Measurements from ENCODE around the gene TSEN2.
"Not testable (repeated sequence)": the region's sequence is repeated elsewhere in the genome, so short reads cannot be mapped to it uniquely, and the experiment has no call there.

Gene TSEN2

GRCh38 chr3:12452361-12453330, 31.6 kb upstream of the TSEN2 start:
- DNase-seq, result no peak

GRCh38 chr3:12454076-12454815, 30.0 kb upstream of the TSEN2 start:
- peak; percentile 25 to 29 for DNase-seq

DNA sequence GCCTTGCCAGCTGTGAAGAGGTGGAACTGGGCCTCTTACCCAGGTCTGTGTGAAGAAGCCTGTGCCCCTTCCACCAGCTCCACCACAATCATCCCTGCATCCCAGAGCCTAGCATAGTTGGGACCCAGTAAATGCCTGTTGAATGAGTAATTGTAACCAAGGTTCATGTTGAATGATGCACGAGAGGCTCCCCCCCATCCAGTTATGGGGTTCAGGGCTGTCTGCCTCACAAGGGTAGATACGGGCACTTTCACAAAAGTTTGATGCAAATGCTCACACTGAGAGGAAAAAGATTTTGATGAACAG, 29.5 kb upstream of the TSEN2 start:
- no peak for DNase-seq

- DNase-seq, result no peak
Measured at GRCh38 chr3:12455740-12456139, 28.5 kb upstream of the TSEN2 start.

DNA sequence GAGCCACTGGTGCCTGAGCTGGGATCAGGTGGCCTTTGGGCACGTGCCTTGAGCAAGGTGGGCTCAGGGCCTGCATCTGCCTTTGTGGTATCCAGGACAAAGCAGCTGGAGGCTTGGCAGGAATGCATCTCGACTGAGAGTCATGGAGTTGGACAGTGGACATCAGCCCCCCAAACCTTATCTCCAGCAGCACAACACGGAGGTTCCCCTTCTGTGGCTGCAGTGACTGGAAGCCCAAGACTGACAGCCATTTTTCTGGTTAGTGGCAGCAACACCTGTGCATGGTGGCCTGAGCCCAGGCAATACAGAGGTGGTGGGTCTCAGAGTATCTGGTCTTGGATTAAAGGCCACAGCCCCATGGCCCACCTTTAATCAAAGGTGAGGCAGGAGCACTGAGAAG, 27.8 kb upstream of the TSEN2 start:
- no peak for DNase-seq

GRCh38 chr3:12457380-12457779, 26.9 kb upstream of the TSEN2 start:
- DNase-seq, result not testable (repeated sequence)

DNA sequence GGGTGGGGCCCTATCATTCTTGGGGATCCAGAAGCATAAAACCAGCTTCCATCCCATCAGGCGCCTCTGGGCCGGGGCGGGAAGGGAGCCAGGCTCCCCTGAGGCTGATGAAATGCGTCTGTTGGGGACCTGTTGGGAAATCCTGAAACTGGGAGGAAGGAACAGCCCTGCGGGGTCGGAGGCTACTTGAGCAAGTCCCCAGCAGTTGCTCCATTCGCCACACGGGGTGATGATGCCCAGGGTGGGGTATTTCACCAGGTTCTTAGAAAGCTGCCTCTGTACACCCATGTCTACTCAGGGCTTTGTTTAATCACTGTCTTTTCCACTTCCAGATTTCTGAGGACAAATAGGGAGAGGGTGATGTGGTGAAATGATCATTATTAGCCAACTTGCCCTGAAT, 25.4 kb upstream of the TSEN2 start:
- DNase-seq, result peak; percentile 94 to 97

DNA sequence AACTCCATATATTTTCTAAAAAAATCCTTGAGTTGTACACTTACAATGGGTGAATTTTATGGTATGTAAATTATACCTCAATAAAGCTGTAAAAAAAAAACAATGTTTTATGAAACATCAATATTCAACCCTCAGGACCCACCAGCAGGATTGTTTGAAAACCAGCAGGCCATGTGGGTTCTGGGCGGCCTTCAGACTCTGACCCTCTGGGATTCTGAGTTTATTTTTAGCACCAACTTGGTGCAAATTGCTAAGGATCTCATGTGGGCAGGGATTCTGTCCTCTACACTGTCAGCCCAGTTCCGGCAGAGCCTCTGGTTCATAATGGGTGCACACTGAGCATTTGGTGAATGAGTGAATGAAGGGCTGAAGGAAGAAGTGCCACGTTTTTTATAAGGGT, 24.2 kb upstream of the TSEN2 start:
- DNase-seq, result no peak

GRCh38 chr3:12461097-12461649, 23.1 kb upstream of the TSEN2 start:
- no peak for DNase-seq

DNA sequence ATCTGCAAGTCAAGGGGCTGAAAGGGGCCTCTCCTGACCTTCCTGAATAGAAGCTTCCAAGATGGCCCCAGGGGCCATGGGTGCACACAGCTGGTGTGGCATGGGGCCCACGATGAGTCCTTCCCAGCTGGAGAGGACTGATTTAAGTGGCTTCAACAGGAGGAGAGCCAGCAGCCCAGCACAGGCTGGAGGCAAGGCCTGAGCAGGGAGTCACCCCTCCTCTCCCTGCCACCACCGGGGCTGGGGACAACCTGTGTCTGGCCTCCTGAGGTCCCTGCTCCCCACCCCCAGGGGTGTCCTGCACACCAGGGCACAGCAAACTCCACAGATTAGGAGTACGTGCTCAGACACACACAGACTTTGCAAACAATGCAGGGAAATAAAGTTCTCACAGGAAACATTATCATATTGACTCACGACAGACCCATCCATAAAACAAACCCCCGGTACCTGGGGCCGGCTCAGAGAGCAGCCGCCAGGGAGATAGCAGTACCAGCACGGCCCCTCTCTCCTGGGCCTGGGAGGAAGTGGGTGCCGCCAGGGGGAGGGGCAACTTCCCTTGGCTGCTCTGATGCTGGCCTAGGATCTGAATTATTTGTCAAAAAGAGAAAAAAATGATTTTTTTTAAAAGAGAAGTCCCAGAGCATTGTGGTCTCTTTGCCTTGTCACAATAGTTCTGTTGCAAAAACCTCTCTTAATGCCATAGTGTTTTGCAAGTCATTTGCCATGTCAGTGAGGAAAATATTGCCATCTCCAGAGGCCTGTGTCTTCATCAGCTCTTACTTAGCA, 21.9 kb upstream of the TSEN2 start:
- DNase-seq, result peak; percentile 59 to 61

DNA sequence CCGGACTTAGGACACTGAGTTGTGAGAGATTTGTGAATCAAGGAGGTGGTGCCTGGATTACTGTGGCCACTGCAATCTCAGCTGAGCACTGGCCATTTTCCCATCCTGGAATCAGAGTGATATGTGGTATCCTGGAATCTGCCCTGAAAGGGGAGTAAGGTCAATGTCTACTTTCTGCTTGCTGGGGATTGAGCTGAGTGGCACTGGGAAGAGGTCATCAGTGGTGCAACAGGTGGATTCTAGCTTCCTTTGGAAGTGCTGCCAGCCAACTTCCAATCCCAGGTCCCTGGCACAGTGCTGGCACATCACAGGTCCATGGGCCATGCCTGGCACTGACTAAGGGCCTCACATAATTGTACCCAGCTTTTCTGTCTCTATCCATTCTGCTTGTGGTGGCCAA, 20.6 kb upstream of the TSEN2 start:
- DNase-seq, result no peak

GRCh38 chr3:12464181-12464580, 20.1 kb upstream of the TSEN2 start:
- no peak for DNase-seq

DNA sequence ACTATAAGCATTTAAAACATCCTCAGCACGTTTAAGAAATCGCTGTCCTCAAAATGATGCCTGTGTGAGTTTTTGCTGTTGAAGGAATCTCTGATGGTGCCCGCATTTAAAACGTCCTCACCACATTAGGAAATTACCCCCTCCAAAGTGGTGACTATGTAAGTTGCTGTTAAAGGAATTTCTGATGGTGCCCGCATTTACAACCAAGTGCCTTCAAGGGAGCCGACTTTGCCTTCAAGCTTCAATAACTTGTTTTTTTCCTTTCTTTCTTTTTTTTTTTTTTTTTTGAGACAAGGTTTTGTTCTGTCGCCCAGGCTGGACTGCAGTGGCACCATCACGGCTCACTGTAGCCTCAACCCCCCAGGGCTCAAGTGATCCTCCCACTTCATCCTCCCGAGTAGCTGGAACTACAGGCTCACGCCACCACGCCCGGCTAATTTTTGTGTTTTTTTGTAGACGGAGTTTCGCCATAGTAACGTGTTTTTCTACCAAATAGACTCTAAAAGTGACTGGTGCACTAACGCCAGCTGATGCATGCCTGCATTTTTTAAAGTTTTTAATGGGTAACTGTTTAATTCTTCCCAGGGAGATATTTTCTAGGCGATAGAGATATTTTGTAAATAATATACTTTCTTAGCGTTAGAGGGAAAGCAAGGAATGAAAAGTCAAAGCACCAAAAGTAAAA, 19.0 kb upstream of the TSEN2 start:
- no peak for DNase-seq

- DNase-seq, result no peak
Measured at GRCh38 chr3:12465836-12466225, 18.4 kb upstream of the TSEN2 start.

DNA sequence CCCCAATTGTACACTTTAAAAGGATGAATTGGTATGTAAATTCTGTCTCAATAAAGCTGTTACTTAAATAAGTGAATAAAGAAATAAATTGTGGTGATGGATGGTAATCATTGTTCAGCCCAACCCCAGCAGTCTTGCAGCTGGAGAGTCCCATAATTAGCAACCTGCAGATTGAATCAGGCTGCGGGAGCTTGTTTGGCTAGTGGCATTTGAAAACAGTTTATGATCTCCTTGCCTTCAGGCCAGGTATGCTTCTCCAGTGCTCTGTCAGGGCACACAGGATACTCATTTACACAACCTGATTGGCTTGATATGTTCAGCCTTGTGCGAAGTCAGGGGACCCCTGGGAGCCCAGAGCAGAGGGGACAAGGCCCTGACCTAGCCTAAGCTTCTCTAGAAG, 16.5 kb upstream of the TSEN2 start:
- no peak for DNase-seq

DNA sequence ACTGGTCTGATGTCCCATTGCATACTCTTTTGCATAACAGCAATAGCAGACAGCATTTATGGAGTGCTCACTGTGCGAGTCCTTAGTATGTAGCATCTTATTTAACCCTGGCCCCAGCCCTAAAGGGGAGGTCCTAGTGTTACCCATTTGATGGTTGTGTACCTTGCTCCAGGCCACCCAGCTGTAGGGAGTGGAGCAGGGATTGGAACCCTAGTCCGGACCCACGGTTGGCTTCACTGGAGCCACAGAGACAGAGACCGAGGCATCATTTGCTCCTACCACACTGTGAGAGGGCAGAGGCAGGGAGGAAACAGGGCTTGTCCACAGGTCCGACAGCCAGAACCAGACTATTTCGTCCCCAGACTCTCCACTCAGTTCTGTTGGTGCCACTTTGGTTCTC, 16.0 kb upstream of the TSEN2 start:
- no peak for DNase-seq

GRCh38 chr3:12468757-12469156, 15.5 kb upstream of the TSEN2 start:
- no peak for DNase-seq

DNA sequence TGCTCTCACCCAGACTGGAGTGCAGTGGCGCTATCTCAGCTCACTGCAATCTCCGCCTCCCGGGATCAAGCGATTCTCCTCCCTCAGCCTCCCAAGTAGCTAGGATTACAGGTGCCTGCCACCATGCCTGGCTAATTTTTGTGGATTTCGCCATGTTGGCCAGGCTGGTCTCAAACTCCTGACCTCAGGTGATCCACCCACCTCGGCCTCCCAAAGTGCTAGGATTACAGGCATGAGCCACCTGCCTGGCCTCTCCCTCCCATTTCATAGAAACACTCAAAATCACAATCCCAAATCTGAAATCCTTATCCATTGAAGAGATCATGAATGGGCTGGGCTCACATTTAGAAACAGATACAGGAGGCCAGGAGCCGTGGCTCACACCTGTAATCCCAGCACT, 15.1 kb upstream of the TSEN2 start:
- not testable (repeated sequence) for DNase-seq

- DNase-seq, result no peak
Measured at GRCh38 chr3:12470111-12470510, 14.2 kb upstream of the TSEN2 start.

- DNase-seq, result no peak
Measured at GRCh38 chr3:12470680-12471079, 13.6 kb upstream of the TSEN2 start.

- DNase-seq, result peak in 1 of 2 donors; percentile 20
Measured at GRCh38 chr3:12471241-12471640, 13.0 kb upstream of the TSEN2 start.

GRCh38 chr3:12472000-12472610, 12.2 kb upstream of the TSEN2 start:
- no peak for DNase-seq

Data from inflammatory macrophage treated with lipopolysaccharide for 1 hour (primary cell).